GM21619 (cell line): ENCODE measurements around the gene DNAAF1.
"Not testable (repeated sequence)": the region's sequence is repeated elsewhere in the genome, so short reads cannot be mapped to it uniquely, and the experiment has no call there.

ENCODE experiments used
- ATAC-seq: cut with Tn5 transposase; IDR thresholded peaks from one replicate; pipeline ENCODE4 v1.9.1; 2021; ENCODE audit not compliant: unreplicated experiment

The DNAAF1 gene

DNA sequence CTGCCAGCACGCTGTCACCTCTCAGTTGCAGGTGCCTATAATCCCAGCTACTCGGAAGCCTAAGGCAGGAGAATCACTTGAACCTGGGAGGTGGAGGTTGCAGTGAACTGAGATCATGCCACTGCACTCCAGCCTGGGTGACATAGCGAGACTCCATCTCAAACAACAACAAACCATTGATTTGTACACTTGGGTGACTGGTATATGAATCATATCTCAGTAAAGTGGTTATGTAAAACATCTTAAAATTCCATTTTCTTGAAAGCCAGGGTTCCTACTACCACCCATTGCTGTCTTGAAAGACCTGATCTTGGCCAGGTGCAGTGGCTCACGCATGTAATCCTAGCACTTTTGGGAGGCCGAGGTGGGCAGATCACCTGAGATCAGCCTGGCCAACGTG, 60.0 kb downstream of the DNAAF1 start:
- ATAC-seq = not testable (repeated sequence)

DNA sequence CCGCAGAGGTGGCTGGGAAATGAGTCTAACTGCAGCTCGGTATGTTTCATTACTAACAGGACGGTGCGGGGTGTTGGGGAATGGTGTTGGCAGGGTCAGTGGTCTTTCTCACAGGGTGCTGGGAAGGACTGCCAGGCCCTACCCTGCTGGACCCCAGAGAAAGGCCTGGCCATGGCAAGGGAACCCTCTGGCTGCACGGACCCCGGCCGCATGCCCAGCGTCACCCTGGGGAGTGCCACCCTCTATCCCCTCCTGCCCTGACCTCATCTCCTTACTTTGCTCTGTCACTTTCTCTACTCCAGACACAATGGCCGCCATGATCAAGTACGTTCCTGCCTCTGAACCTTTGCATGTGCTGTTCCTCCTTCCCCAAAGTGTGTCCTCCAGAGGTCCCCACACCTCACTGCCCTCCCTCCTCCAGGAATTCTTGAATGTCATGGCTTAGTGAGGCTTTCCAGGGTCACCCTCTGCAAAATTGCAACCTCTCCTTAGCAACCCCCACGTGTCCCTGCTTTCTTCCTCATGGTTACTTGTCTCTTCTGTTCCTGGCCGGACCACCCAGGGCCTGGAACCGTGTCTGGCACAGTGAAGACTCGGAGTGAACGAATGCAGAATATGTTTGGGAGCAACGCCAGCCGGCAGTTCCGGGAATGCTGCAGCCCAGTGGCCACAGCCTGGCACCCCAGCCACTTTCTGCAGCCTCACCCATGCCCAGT, 61.0 kb downstream of the DNAAF1 start:
- ATAC-seq = no peak

DNA sequence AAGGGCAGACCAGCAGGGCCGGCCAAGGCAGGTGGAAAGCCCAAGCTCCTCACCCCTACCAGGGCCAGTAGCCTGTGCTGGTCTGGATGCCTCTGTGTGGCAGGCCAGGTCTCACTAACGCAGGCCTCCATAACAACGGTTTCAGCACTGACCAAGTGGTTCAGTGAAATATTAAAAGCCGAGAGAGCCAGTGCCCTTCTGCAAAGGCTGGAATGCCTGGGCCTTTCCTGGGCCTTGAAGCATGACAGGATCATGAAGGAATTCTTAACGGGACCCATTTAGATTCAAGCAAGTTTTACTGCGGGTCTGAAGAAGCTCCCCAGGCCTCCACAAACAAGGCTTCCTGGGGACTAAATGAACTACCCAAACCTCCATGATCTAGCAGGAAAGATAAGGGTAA, 62.1 kb downstream of the DNAAF1 start:
- ATAC-seq = no peak

DNA sequence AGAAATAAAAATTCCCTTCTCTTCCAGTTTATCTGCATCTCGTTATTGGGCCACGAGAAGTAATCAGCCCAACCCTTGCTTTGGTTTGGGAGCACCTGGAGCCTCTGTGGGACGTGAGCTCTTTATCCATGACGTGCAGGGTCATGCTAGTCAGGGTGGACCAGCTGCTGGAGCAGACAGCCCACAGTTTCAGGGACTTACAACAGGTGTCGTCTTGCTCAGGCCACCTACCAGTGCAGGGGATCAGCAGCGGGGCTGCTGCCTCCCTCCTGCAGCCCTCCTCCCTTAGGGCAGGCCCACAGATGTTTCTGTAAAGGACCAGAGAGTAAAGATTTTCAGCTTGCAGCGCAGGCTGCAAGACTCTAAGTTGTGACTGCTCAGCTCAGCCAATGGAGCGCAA, 62.8 kb downstream of the DNAAF1 start:
- no peak for ATAC-seq

DNA sequence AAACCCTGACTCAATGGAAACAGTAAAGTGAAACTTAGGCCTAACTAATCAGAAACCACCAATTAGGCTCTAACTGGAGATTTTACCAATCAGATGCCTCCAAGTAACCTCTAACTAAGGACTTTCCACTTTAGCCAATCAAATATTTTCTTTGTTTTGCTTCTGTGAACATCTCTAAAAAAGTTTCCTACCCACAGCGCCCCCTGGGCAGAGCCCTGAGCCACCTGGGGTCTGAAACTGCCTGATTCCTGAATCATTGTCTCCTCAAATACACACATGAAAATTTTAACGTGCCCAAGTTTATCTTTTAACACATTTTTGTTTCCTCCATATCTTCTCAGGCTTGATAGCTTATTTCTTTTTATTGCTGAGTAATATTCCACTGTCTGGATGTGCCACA, 64.9 kb downstream of the DNAAF1 start:
- ATAC-seq = no peak

DNA sequence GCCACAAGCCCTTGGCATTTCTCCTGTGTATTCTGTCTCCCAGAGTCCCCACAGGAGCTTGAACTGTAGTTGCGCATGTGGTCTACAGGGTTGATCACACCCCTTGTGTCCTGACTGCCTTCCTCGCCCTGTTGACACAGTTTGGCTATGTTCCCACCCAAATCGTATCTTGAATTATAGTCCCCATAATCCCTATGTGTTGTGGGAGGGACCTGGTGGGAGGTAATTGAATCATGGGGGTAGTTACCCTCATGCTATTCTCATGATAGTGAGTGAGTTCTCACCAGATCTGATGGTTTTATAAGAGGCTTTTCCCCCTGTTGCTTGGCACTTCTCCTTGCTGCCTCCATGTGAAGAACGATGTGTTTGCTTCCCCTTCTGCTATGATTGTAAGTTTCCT, 67.0 kb downstream of the DNAAF1 start:
- no peak for ATAC-seq

DNA sequence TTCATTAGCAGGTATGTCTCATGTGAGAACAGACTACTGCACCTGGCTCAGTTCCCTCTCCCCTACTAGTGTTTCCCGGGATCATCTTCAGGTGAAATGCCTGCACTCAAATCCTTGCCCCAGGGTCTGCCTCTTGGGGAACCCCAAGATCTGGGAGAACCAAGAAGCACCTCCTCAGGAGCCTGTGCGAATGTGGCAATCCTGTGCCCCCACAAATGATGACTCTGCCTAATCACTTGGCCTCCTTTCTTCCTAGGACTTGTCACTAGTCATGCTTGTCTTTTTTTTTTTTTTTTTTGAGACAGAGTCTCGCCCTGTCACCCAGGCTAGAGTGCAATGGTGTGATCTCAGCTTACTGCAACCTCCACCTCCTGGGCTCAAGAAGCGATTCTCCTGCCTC, 67.5 kb downstream of the DNAAF1 start:
- no peak for ATAC-seq

DNA sequence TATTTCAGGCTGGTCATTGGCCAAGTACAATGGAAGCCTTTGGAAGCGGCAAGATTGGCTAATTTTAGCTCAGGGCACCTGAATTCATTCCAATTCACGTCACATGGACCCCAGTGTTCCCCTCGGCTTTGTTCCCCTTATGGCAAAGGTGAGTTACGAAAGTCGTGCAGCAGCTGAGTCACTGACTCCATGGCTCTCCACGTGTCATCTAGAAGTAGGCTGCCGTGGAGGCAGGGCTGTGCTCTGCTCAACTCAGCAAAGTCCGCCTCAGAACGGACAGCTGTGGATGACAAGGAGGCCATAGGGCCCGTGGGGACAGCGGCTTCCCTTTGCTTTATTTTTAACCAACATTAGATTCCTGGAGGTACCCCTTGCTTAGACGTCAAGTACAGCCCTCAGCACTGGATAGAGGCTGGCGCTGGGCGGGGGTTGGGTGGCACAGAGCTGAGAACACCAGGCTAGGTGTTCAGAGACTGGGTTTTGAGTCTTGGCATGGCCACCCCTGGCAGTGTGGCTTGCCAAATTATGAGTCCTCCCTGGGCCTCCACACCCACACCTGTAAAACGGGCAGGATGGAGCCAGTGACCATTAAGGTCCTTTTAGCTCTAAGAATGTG, 69.5 kb downstream of the DNAAF1 start:
- no peak for ATAC-seq

DNA sequence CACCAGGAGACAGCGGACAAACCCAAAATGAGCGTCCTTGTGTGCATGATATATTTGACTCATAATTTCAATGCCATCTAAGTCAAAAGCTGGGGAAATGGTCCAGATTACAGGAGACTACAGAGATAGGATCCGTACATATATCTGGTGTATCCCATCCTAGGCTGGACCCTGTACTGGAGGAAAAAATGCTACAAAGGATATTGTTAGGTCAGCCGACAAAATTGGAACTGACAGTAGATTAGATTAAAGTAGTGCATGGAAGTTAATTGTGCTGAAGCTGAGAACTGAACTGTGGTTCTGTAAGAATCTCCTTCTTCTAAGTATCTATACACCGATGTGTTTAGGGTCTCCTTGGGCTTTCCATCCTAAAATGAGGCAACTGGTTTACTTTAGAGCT, 70.4 kb downstream of the DNAAF1 start:
- ATAC-seq = no peak

DNA sequence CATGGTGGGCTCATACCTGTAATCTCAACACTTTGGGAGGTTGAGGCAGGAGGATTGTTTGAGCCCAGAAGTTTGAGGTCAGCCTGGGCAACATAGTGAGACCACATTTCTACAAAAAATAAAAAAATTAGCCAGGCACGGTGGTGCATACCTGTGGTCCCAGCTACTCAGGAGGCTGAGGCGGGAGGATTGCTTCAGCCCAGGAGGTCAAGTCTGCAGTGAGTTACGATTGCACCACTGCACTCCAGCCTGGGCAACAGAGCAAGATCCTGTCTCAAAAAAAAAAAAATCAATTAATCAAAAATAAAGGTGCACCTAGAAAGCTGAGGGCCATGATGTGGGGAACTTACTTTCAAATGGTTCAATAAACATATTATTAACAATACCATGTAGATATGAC, 71.0 kb downstream of the DNAAF1 start:
- ATAC-seq = not testable (repeated sequence)

DNA sequence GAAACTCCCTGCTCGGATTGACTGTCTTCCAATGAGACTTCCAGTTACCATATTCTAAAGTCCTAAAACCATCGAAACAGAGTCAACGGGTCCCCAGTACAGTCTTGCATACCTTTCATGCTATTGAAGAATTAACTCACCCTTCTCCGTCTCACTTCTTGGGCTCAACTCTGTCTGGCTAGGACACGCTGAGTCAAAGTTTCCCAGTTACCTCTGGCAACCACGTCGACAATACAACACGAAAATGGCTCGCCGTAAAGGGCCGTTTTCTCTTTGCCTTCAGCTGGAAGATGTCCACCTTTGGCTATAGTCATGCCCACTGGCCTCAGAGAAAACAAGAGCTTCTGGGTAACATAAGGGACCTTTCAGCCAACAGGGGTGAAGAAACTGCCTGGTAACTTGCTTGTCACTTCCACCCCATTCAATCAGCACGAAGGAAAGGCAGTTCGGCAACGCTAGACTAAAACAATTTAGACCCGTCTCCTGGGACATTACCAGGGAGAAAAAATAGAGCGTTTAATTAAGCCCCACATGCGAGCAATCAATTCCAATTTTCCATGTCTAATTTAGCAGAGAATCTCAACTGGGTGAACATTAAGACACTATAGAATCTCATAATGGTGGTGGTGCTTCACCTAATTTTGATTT, 73.2 kb downstream of the DNAAF1 start:
- ATAC-seq = no peak

DNA sequence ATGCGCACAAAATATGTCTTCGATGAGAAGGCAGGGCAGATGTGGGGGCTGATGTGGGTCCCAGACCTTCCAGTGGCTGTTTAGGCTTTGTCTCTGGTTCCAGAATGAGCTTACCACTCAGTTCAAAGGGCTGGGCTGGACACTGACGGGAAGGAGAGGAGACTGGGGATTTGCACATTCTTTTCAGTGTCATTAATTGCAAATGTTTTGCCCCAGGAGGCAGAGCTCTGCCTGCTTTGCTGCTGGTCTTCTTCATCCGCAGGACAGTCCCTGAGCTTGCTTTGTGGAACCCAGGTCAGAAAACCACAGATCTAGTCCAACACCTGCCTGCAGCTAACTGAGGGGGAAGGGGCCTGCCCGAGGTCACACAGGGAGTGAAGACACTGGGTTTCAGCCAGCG, 73.8 kb downstream of the DNAAF1 start:
- ATAC-seq = no peak

DNA sequence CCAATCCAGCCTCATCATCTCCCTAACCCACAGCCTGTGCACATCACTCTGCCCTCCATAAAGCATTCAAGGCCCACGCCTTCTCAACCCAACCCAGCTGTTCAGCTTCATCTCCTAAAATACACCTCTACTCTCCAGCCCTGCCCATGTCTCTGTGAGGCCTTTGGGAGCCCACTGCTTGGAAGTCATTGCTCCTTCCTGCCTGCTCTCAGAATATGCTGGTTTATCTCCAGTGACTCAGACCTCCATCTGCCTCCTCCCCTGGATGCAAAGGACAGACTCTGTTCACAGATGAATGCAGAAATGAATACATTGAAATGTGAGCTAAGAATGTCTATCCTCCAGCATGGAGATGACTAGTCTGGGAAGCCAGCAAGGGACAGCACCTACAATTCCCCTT, 75.7 kb downstream of the DNAAF1 start:
- ATAC-seq = no peak

DNA sequence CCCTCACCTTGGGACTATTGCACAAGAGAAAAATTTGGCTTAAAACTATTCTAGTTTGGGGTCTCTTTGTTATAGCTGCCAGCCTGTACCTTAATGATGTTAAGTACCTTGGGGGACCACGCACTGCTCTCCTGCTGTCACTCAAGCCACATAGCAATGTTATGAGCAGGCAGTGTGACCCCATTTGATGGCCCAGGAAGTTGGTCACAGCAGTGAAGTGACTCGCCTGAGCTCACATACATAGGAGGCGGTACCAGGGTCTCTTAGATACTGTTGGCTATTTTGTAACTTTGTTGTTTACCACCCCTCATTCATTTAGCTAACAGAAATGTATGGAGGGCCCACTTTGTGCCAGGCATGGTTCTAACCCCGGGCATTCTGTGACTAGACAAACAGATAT, 78.3 kb downstream of the DNAAF1 start:
- no peak for ATAC-seq

DNA sequence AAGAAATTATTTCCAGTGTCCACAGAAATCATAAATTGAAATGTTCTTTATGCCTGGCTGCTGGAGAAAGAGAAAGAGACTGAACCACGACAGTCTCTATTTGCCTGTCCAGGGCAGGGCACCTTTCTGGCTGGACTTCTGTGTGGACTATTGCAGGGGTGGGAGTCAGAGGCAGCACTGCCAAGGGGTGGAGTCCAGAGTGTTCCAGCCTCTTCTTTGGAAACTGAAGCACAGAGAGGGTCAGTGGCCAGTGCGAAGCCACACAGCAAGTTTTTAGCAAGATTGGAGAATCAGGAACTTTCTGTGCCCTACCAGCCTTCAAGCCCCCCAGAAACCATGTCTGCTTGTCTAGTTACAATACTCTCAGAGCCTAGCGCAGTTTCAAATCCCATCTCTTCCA, 79.4 kb downstream of the DNAAF1 start:
- ATAC-seq = no peak

DNA sequence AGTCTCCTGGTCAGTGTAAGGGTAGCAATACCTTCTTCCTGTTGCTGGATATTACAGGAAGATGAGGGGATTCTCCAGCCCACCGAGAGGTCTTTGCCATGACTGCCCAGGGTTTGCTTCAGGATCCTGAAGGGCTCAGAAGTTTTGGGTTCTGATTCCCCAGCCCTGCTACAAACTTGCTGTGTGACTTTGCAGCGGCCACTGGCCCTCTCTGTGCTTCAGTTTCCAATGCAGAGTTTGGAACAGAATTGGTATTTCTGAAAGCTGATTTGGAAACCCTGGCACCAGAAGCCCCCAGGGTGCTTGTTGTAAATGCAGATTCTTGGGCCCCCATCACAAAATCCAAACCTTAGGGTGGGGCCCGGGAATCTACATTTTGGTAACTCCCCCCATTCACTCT, 80.0 kb downstream of the DNAAF1 start:
- no peak for ATAC-seq

DNA sequence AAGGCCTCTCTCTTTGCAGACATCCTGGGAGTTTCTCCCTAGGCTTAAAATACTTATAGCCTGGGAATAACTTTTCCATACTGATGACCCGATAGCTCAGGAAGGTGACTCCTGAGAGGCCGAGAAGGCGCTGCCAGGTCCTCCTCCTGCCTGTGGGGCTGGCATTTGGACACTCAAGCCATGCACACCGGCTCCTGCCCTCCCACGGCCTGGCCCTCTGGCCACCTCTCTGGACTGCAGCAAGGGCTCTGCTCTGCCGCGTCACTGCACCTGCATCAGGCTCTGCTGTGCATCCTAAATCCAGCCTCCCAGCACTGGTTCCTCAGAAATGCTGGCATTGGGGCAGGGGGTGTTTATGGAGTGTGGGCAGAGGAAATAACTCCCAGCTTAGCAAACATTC, 80.5 kb downstream of the DNAAF1 start:
- ATAC-seq = no peak

DNA sequence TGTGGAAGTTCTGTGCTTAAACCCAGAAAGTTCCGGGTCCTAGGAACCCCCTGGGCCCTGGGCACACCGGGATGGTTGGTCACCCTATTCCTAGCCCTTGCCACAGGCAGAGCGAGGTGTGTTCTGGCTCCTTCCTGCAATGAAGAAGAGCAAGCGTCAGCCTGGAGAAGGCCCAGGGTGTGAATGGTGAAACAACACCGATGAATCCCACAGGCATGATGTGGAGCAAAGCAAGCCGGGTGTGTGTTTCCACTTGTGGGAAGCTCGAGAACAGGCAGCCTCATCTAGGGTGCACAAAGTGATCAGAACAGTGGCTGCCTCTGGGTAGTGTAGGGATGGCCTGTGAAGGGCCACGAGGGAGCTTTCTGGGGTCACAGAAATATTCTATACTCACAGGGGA, 80.9 kb downstream of the DNAAF1 start:
- ATAC-seq = no peak
